Measurements from ENCODE around the gene SERINC5. TPM values are rescaled to one million over a fixed set of nuclear protein-coding genes. Genes with fewer than 3 reads are reported as not detected.

The SERINC5 gene
- total and polyA plus RNA-seq, 2 of the 4 experiments (the other 2 are of a cell fraction), result 5.0 to 8.1 TPM

GRCh38 chr5:80141681-80142080 lies 114.2 kb downstream of the SERINC5 start:
- intact Hi-C loops (cut with micrococcal nuclease) (no loop called here), dilution Hi-C loops (cut with HindIII; ENCODE audit: low sequenced_read_pairs, unreplicated experiment) (no loop called here), in situ Hi-C loops (cut with MboI; ENCODE audit: low sequenced_read_pairs) (no loop called here)
- ATAC-seq (ENCODE audit: low read depth) (peak; percentile 32; the same call in 1 of the 2 replicates), DNase-seq (no peak)
- H3K14ac ChIP-seq (replicated peaks; ENCODE audit: low read depth, low read length), result no peak overlapping the region
- H4K8ac ChIP-seq (ENCODE audit: low read depth in 2 of 2, low read length in 2 of 2), result no peak overlapping the region
- H3K4ac ChIP-seq (ENCODE audit: low read depth, low read length), result no peak overlapping the region
- no peak overlapping the region for H2BK5ac ChIP-seq (ENCODE audit: low read depth, low read length, poor library complexity, severe bottlenecking)
- no peak overlapping the region for H3K4me3 ChIP-seq (ENCODE audit: insufficient read depth, low read depth, low read length)
- no peaks in the 10 kb centered on the region for H3K9me3 ChIP-seq (ENCODE audit: control insufficient read depth, insufficient read depth, low read length)
- H2AFZ ChIP-seq (replicated peaks; ENCODE audit: low read length, poor library complexity), result no peak overlapping the region
- no peak overlapping the region for H4K5ac ChIP-seq (ENCODE audit: low read depth, low read length)
- H3K23ac ChIP-seq (ENCODE audit: low read depth, low read length), result no peak overlapping the region
- no peaks in the 10 kb centered on the region for H3K79me1 ChIP-seq (ENCODE audit: low read depth in 1 of 2, low read length in 2 of 2)
- H3K56ac ChIP-seq (ENCODE audit: extremely low read depth, insufficient read depth, low read length), result no peak overlapping the region
- ChIA-PET POLR2A (ENCODE audit: unreplicated experiment) (interaction anchor here (0.6 kb wide), 1 partner anchor 30 kb away, joined by 3 read pairs; no protein-coding TSS in a partner anchor), CTCF (no interaction called here)
- no peak overlapping the region for H2BK120ac ChIP-seq (ENCODE audit: low read depth, low read length)
- H3K9ac ChIP-seq (ENCODE audit: low read depth, low read length), result no peak overlapping the region
- H4K91ac ChIP-seq (ENCODE audit: insufficient read depth, low read depth, low read length), result no peak overlapping the region
- H3K36me3 ChIP-seq (ENCODE audit: control insufficient read depth, insufficient read depth, low read length), result 0 out of 2 replicates have a peak, but pooled peaks cover 2% of the 10 kb centered on the region
- H3K27ac ChIP-seq (ENCODE audit: insufficient read depth, low read length), result no peak overlapping the region
- no peaks in the 10 kb centered on the region for H3K27me3 ChIP-seq (ENCODE audit: control insufficient read depth, insufficient read depth, low read length)
- WGBS, 2 experiments (ENCODE audit: extremely low coverage in 2 of 2, insufficient read length in 1 of 2), result no CpG with 5 or more reads among the region's 3 CpGs
- H2AK9ac ChIP-seq (replicated peaks; ENCODE audit: low read depth, low read length, poor library complexity), result no peak overlapping the region
- H3K4me1 ChIP-seq (ENCODE audit: control insufficient read depth, insufficient read depth, low read length), result no peaks in the 10 kb centered on the region
- no peak overlapping the region for H3K4me2 ChIP-seq (ENCODE audit: low read depth, low read length)
- H2BK15ac ChIP-seq (ENCODE audit: low read depth, low read length), result no peak overlapping the region
- H2BK20ac ChIP-seq (ENCODE audit: low read depth, low read length), result no peak overlapping the region
- TF ChIP-seq FOS (IDR thresholded peaks at IDR 0.05; ENCODE audit: low read depth, low read length) (no peak), MAFK (IDR thresholded peaks at IDR 0.05; ENCODE audit: low read depth, low read length) (no peak), MAZ (IDR thresholded peaks at IDR 0.05; ENCODE audit: borderline replicate concordance, low read depth, low read length) (no peak), USF2 (IDR thresholded peaks at IDR 0.05; ENCODE audit: low read depth, low read length) (no peak), CEBPB (IDR thresholded peaks at IDR 0.05; ENCODE audit: low read depth, low read length) (no peak), RAD21 (IDR thresholded peaks at IDR 0.05; ENCODE audit: low read length) (no peak), SMC3 (IDR thresholded peaks at IDR 0.05; ENCODE audit: low read depth, low read length) (no peak), ELK1 (IDR thresholded peaks at IDR 0.05; ENCODE audit: borderline replicate concordance, low read depth, low read length) (no peak), POLR2A (IDR thresholded peaks at IDR 0.05; ENCODE audit: low read depth, low read length) (no peak), NFE2L2 (IDR thresholded peaks at IDR 0.05; ENCODE audit: low read depth, low read length) (no peak), RCOR1 (IDR thresholded peaks at IDR 0.05; ENCODE audit: insufficient replicate concordance, low read length) (no peak), MXI1 (IDR thresholded peaks at IDR 0.05; ENCODE audit: borderline replicate concordance, low read depth, low read length) (no peak), RFX5 (IDR thresholded peaks at IDR 0.05; ENCODE audit: low read depth, low read length) (no peak), CHD1 (IDR thresholded peaks at IDR 0.05; ENCODE audit: low read depth, low read length) (no peak), BHLHE40 (IDR thresholded peaks at IDR 0.05; ENCODE audit: low read depth, low read length) (no peak)
- TF ChIP-seq, protein P1, sequence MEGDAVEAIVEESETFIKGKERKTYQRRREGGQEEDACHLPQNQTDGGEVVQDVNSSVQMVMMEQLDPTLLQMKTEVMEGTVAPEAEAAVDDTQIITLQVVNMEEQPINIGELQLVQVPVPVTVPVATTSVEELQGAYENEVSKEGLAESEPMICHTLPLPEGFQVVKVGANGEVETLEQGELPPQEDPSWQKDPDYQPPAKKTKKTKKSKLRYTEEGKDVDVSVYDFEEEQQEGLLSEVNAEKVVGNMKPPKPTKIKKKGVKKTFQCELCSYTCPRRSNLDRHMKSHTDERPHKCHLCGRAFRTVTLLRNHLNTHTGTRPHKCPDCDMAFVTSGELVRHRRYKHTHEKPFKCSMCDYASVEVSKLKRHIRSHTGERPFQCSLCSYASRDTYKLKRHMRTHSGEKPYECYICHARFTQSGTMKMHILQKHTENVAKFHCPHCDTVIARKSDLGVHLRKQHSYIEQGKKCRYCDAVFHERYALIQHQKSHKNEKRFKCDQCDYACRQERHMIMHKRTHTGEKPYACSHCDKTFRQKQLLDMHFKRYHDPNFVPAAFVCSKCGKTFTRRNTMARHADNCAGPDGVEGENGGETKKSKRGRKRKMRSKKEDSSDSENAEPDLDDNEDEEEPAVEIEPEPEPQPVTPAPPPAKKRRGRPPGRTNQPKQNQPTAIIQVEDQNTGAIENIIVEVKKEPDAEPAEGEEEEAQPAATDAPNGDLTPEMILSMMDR (conservative IDR thresholded peaks at IDR 0.05; ENCODE audit: low read depth, low read length), result no peak
- H3K9me1 ChIP-seq (ENCODE audit: insufficient read depth, low read length), result no peaks in the 10 kb centered on the region
- no peak overlapping the region for H2AK5ac ChIP-seq (ENCODE audit: low read depth, low read length)
- H3K18ac ChIP-seq (ENCODE audit: low read depth, low read length), result no peak overlapping the region
- H4K20me1 ChIP-seq (ENCODE audit: insufficient read depth, low read length), result no peaks in the 10 kb centered on the region
- BruUV-seq (replicated peaks), result no TSS peak
